Fibroblast of villous mesenchyme (primary cell): ENCODE results near the gene FXYD2. TPM values are rescaled to one million over a fixed set of nuclear protein-coding genes. Genes with fewer than 3 reads are reported as not detected.

Source experiments
- DNase-seq: peaks from one replicate; pipeline ENCODE4 v3.0.0-alpha.2; 2010; ENCODE audit warnings: low read depth
- H3K4me3 ChIP-seq: 2 replicates; pipeline ENCODE4 v1.5.1; 2011; ENCODE audit warnings: low read depth, mild to moderate bottlenecking, low read length
- total RNA-seq: library from RNA; depleted of rRNA; stranded (reverse); fragments of >200 nt; gene quantifications from 2 replicates; pipeline ENCODE4 v1.2.3, GENCODE V29; 2012
- TF ChIP-seq, protein P1 (sequence below): IDR thresholded peaks from 2 replicates; pipeline ENCODE4 v1.5.1; 2012; ENCODE audit warnings: low read depth, mild to moderate bottlenecking, low read length; ENCODE audit not compliant: insufficient read depth

Gene FXYD2
- total RNA-seq, 1 donor: not detected

DNA sequence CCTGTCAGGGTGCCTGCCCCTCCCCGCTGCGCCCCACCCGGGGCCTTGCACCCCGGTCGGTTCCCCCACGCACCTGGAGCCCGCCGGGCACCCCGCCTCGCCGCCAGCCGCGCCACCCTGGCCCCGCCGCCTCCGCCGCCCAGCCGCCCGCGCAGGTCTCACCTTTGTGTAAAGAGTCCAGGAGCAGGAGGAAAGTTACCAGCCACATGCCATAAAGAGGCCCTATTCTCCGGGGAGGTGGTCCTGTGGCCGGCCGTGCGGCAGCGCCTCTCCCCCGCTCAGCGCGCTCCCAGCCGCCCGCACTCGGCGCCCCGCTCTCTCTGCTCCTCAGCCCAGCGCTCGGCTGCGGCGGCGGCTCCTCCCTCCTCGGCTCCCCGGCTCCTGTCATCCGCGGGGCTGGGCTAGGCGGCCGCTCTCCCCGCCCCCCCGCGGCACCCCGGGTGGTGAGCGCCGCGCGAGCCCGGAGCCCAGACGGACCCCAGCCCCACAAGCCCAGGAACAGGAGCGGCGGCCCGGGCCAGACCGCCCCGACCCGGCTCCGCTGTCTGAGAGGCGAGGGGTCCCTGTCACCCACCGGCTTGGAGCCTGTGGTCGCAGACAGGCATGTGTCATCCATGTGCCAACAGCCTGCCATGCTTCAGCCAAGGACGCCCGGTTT is 27.5 kb downstream of the FXYD2 start, which contains the start of gene DSCAML1:
TSS of gene DSCAML1 (minus strand) at position 345 of the 658 bp plus-strand sequence. CDS start at position 208, 137 bp downstream.
- no peak within 1 kb of the TSS for H3K4me3 ChIP-seq
- DNase-seq: no peak
- TF ChIP-seq, protein P1, sequence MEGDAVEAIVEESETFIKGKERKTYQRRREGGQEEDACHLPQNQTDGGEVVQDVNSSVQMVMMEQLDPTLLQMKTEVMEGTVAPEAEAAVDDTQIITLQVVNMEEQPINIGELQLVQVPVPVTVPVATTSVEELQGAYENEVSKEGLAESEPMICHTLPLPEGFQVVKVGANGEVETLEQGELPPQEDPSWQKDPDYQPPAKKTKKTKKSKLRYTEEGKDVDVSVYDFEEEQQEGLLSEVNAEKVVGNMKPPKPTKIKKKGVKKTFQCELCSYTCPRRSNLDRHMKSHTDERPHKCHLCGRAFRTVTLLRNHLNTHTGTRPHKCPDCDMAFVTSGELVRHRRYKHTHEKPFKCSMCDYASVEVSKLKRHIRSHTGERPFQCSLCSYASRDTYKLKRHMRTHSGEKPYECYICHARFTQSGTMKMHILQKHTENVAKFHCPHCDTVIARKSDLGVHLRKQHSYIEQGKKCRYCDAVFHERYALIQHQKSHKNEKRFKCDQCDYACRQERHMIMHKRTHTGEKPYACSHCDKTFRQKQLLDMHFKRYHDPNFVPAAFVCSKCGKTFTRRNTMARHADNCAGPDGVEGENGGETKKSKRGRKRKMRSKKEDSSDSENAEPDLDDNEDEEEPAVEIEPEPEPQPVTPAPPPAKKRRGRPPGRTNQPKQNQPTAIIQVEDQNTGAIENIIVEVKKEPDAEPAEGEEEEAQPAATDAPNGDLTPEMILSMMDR: no peak

DNA sequence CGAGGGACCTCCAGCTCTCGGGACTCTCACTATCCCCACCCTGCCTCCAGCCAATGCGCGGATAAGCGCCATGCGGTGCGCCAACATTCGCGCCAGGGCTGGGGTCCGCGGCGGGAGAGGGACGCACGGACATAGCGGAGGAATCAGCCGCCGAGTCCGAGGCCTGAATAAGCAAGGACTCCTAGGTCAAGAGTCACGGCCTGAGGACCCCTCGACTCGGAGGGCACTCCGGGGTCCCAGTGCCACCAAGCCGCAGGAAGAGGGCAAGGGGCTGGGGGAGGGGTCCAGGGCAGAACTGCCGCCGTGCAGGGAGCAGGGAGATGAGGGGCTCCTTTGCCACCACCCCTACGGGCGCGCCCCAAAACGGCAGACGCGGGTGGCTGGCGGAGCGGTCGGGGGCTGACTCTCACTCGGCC is 28.1 kb downstream of the FXYD2 start:
- TF ChIP-seq, protein P1: no peak
- no peak overlapping the region for H3K4me3 ChIP-seq
- DNase-seq: no peak

DNA sequence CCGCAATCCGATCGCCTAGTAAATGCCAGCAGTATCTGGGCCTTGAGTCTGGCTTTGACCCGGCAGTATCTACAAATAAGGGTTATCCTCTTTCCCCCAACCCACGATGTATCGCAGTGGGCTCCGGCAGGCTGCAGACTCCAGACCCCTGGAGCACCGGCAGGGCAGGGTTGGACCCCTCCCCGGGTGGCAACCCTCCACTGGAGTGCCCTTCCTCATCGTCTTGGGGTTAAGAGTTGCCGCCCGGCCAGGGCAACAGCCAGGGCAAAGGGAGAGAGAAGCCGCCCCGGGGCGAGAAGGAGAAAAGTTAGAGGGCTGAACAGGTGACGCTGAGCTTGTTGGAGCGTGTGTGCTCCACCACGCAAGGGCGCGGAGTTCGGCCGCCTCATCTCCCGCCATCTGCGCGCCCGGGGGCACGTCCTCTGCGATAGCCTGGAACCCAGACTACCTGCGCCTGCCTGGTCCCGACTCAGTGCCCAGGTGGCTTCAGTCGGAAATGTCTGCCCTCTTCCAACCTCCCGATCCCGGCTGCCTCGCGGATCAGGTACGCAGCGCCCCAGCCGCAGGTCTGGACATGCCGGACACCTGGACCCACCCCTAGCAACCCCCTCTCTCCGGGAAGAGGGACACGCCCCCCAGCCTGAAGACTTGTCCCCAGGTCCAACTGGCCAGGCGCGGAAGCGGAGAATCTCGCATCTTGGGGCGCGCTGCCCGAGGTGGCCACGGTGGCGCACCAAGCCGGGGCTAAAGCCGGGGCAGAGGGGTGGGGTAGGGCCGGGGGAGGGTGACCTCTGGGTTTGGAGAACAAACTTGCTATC is 28.7 kb downstream of the FXYD2 start:
- DNase-seq: no peak
- H3K4me3 ChIP-seq: no peak overlapping the region
- TF ChIP-seq, protein P1: no peak

DNA sequence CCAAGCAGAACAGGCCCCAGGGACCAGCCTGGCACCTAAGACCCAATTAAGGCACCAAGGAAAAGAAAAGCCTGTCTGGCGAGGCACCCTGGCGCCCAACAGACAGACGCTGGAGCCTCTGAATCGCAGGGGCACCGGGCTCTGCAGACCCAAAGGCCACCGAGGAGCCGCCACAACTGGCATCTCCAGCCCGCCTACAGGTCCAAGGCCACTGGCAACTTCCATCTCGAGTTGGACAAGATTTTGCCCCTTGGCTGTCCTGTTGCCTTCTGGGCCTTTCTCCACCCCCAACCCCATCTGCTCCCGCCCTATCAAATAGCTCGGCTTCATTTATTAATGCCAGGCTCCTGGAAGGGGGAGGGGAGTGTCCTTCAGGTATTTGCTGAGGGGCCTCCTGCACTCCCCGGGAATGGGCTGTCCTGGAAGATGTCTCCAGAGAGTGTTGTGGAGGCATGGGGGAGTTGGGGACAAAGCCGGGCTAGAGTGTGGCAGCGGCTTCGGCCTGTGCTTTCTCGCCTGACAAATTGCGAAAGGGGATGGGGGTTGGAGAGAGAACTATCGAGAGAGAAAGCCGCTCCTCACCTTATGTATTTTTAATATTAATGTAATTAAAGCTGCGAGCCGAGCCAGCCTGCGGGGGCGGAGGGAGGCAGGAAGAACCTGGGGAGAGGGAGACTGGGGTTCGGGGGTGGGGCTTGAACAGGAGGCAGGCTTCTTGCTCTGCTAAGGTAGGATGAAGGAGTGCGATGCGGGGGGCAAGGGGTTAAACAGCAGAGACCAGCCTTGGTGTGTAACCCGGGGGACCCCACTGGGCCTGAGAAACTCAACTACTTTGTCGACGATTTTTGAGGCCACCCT is 29.5 kb downstream of the FXYD2 start:
- TF ChIP-seq, protein P1: no peak
- no peak for DNase-seq
- no peak overlapping the region for H3K4me3 ChIP-seq

DNA sequence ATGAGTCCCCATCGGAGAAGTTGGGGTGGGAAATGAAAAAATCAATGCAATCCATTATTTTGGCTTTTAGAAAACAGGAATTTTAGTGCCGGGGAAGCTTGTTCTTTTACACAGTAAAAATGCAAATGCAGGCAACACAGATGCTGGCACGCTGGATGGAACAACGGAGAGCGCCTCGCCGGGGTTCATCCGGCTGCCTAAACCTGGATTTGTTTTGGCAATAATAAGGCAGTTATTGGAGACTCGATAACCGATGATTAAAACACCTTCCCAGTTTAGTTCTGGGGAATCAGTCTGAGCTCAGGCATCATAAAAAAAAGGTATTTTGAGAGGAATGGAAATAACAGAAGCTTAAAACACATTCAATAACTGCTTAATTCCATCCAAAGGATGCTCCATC is 30.4 kb downstream of the FXYD2 start:
- DNase-seq: no peak
- H3K4me3 ChIP-seq: no peak overlapping the region
- TF ChIP-seq, protein P1: no peak

DNA sequence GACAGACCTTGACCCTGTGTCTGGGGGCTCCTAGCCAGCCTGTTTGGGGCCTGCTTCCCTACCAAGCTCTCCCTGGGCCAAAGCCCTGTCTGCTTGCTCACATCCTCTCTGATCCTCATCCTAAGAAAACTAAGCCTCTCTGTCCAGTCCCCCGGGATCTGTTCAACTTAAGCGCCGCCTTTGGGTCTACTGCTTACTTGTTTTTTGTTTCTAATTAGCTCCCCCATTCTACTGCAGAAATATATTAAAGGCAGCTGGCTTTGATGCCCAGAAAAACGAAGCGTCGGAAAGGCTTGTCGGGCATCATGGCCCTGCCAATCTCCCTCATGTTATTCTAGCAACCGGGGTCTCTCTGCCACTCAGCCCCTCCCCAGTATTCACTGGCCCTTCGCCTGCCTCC is 31.0 kb downstream of the FXYD2 start:
- TF ChIP-seq, protein P1: no peak
- DNase-seq: no peak
- no peak overlapping the region for H3K4me3 ChIP-seq
